Lower leg skin (tissue), 4 donors: ENCODE data around the gene WDTC1. TPM values are rescaled to one million over a fixed set of nuclear protein-coding genes. Genes with fewer than 3 reads are reported as not detected.

Experiments used
- DNase-seq, 2 donors: peaks; one replicate each; pipeline ENCODE4 v3.0.0-alpha.2; 2019; ENCODE audit warnings: low spot score in 2 of 2
- H3K4me3 ChIP-seq: fragments of 200-600 bp; sonication (generic); 2 replicates; pipeline ENCODE4 v1.5.1; 2017; ENCODE audit warnings: mild to moderate bottlenecking, low read depth; ENCODE audit not compliant: poor library complexity, severe bottlenecking
- CTCF ChIP-seq, 3 donors: fragments of 450-650 bp; IDR thresholded peaks; one replicate each; pipeline ENCODE4 v1.5.1; 2016; ENCODE audit warnings: antibody characterized with exemption in 3 of 3, mild to moderate bottlenecking in 3 of 3, moderate library complexity in 2 of 3
- POLR2A ChIP-seq, 2 donors: fragments of 450-650 bp; IDR thresholded peaks; one replicate each; pipeline ENCODE4 v1.6.1; 2016 to 2017; ENCODE audit warnings: antibody characterized with exemption in 2 of 2, mild to moderate bottlenecking in 1 of 2, moderate library complexity in 1 of 2
- WGBS, 2 donors: methylation state at CpG; one replicate each; pipeline ENCODE4 v1.1.5; 2018; 5-methylcytosine and 5-hydroxymethylcytosine counted together
- intact Hi-C: fragments of 100-400 bp; cut with DNase I; formaldehyde crosslinking; loops from one replicate; pipeline ENCODE4 v1.15.0; 2023; ENCODE audit warnings: low total_unique reads
- total RNA-seq, 4 donors: library from RNA; depleted of rRNA; stranded (reverse); fragments of >200 nt; gene quantifications; one replicate each; pipeline ENCODE4 v1.1.0, GENCODE V29; 2016

WDTC1 gene
- total RNA-seq, 4 donors from 2014 or later = 43.8 to 75.6 (median 65.1) TPM

- no peak for TF ChIP-seq CTCF (IDR thresholded peaks at IDR 0.05)
- TF ChIP-seq POLR2A (IDR thresholded peaks at IDR 0.05) = no peak
- intact Hi-C loops = loop anchor here (10.0 kb wide), 1 partner anchor 48 kb away; the partner anchor contains the start of gene CD164L2
- no peak overlapping the region for H3K4me3 ChIP-seq
- 94 to 96% methylated on average over 5 of the region's 5 CpGs for WGBS, 2 donors
- no peak for DNase-seq
Measured at GRCh38 chr1:27336756-27337155, 102.3 kb downstream of the WDTC1 start.

GRCh38 chr1:27338751-27339150 lies 104.3 kb downstream of the WDTC1 start:
- H3K4me3 ChIP-seq = no peak overlapping the region
- TF ChIP-seq POLR2A (IDR thresholded peaks at IDR 0.05) (no peak), CTCF (IDR thresholded peaks at IDR 0.05) (no peak)
- intact Hi-C loops = loop anchor here (10.0 kb wide), 1 partner anchor 46 kb away; the partner anchor contains the start of gene CD164L2
- no peak for DNase-seq
- 90 to 96% methylated on average over 6 of the region's 6 CpGs for WGBS, 2 donors

GRCh38 chr1:27339213-27339612 lies 104.8 kb downstream of the WDTC1 start:
- TF ChIP-seq POLR2A (IDR thresholded peaks at IDR 0.05) = no peak
- no peak for TF ChIP-seq CTCF (IDR thresholded peaks at IDR 0.05)
- 59 to 61% methylated on average over 5 of the region's 5 CpGs for WGBS, 2 donors
- intact Hi-C loops = loop anchor here (10.0 kb wide), 1 partner anchor 46 kb away; the partner anchor contains the start of gene CD164L2
- no peak overlapping the region for H3K4me3 ChIP-seq
- no peak for DNase-seq

- TF ChIP-seq POLR2A (IDR thresholded peaks at IDR 0.05) (no peak), CTCF (IDR thresholded peaks at IDR 0.05) (no peak)
- peak within 1 kb of the TSS; percentile 11 for H3K4me3 ChIP-seq
- intact Hi-C loops = no loop called here
- 23 to 32% methylated on average over 13 to 17 of the region's 22 CpGs for WGBS, 2 donors
- no peak for DNase-seq
Measured at GRCh38 chr1:27341525-27342252, 107.3 kb downstream of the WDTC1 start, which contains the start of gene SYTL1. TSS of gene SYTL1 (plus strand) at chr1:27342022. CDS start at chr1:27345335, 3,313 bp downstream.

- TF ChIP-seq POLR2A (IDR thresholded peaks at IDR 0.05) (no peak), CTCF (IDR thresholded peaks at IDR 0.05) (no peak)
- WGBS, 2 donors = 49 to 54% methylated on average over 6 to 8 of the region's 8 CpGs
- no peak for DNase-seq
- H3K4me3 ChIP-seq = peak overlapping the region; percentile 11
- intact Hi-C loops = no loop called here
Measured at GRCh38 chr1:27342391-27342777, 108.0 kb downstream of the WDTC1 start.
